AG09319 (cell line): Measurements from ENCODE around the gene POP4.

Experiments used
- DNase-seq: peaks from one replicate; pipeline ENCODE4 v3.0.0-alpha.2; 2010; ENCODE audit warnings: low read depth; ENCODE audit errors: extremely low read depth
- CTCF ChIP-seq: IDR thresholded peaks from 2 replicates; pipeline ENCODE4 v1.5.1; 2011; ENCODE audit warnings: low read depth, mild to moderate bottlenecking, inconsistent platforms, low read length, moderate library complexity

POP4 gene

GRCh38 chr19:29590278-29590677 is 15.8 kb upstream of the POP4 start:
- TF ChIP-seq CTCF = no peak
- no peak for DNase-seq

GRCh38 chr19:29591670-29592069 is 14.4 kb upstream of the POP4 start:
- DNase-seq = no peak
- no peak for TF ChIP-seq CTCF

GRCh38 chr19:29593869-29594268 is 12.2 kb upstream of the POP4 start:
- TF ChIP-seq CTCF = no peak
- no peak for DNase-seq

- no peak for DNase-seq
- TF ChIP-seq CTCF = no peak
Measured at GRCh38 chr19:29596080-29596727, 9.9 kb upstream of the POP4 start.

- no peak; the same call in none of the 2 replicates for TF ChIP-seq CTCF
- no peak for DNase-seq
Measured at GRCh38 chr19:29596885-29597525, 9.1 kb upstream of the POP4 start.

- DNase-seq = no peak
- no peak for TF ChIP-seq CTCF
Measured at GRCh38 chr19:29598036-29598435, 8.0 kb upstream of the POP4 start.

- no peak for TF ChIP-seq CTCF
- no peak for DNase-seq
Measured at GRCh38 chr19:29598496-29598895, 7.6 kb upstream of the POP4 start.
